Glutamatergic neuron (in vitro differentiated cells): ENCODE data around the gene ELFN2. TPM values are rescaled to one million over a fixed set of nuclear protein-coding genes. Genes with fewer than 3 reads are reported as not detected.

Experiments used
- DNase-seq: peaks from one replicate; pipeline ENCODE4 v3.0.0; 2022
- H3K27ac Mint-ChIP-seq: one replicate; pipeline ENCODE4 v1.8.0; 2020; ENCODE audit warnings: mild to moderate bottlenecking, mixed read lengths, inconsistent platforms; ENCODE audit not compliant: unreplicated experiment
- H3K27me3 Mint-ChIP-seq: one replicate; pipeline ENCODE4 v1.8.0; 2020; ENCODE audit warnings: mild to moderate bottlenecking, moderate library complexity, mixed read lengths, inconsistent platforms; ENCODE audit not compliant: unreplicated experiment
- H3K36me3 Mint-ChIP-seq: one replicate; pipeline ENCODE4 v1.8.0; 2020; ENCODE audit warnings: mild to moderate bottlenecking, mixed read lengths, inconsistent platforms; ENCODE audit not compliant: unreplicated experiment
- H3K4me1 Mint-ChIP-seq: one replicate; pipeline ENCODE4 v1.8.0; 2020; ENCODE audit warnings: mild to moderate bottlenecking, low read depth, mixed read lengths, inconsistent platforms; ENCODE audit not compliant: unreplicated experiment
- H3K4me3 Mint-ChIP-seq: one replicate; pipeline ENCODE4 v1.8.0; 2020; ENCODE audit warnings: mild to moderate bottlenecking, mixed read lengths, inconsistent platforms; ENCODE audit not compliant: unreplicated experiment
- H3K9me3 Mint-ChIP-seq: one replicate; pipeline ENCODE4 v1.8.0; 2020; ENCODE audit warnings: mild to moderate bottlenecking, moderate library complexity, mixed read lengths, inconsistent platforms; ENCODE audit not compliant: unreplicated experiment
- CTCF ChIP-seq: fragments of 200-600 bp; sonication (generic); IDR thresholded peaks from one replicate; pipeline ENCODE4 v1.5.0; 2021; ENCODE audit not compliant: partially characterized antibody, unreplicated experiment
- total RNA-seq: library from RNA; stranded (reverse); fragmentation: NEBNext Ultra II Directional; extraction: Animal tissue kit (Norgen Biotek cat#: 25700); gene quantifications from one replicate; pipeline ENCODE4 v1.2.1, GENCODE V29; 2021; ENCODE audit not compliant: unreplicated experiment

Gene ELFN2
- total RNA-seq, 1 donor from 2014 or later, result 7.3 TPM

GRCh38 chr22:37394341-37394740 lies 32.9 kb downstream of the ELFN2 start:
- H3K4me1 Mint-ChIP-seq, result peaks cover 32% of the 10 kb centered on the region
- H3K27ac Mint-ChIP-seq, result peak overlapping the region; percentile 64
- no peak for DNase-seq
- peaks cover 15% of the 10 kb centered on the region for H3K9me3 Mint-ChIP-seq
- peaks cover 11% of the 10 kb centered on the region for H3K27me3 Mint-ChIP-seq
- H3K36me3 Mint-ChIP-seq, result no peaks in the 10 kb centered on the region
- peak overlapping the region; percentile 8 for H3K4me3 Mint-ChIP-seq
- TF ChIP-seq CTCF, result no peak

- no peak for TF ChIP-seq CTCF
- peak overlapping the region; percentile 23 for H3K27ac Mint-ChIP-seq
- H3K4me1 Mint-ChIP-seq, result peaks cover 27% of the 10 kb centered on the region
- no peak for DNase-seq
- peaks cover 11% of the 10 kb centered on the region for H3K9me3 Mint-ChIP-seq
- no peaks in the 10 kb centered on the region for H3K36me3 Mint-ChIP-seq
- H3K27me3 Mint-ChIP-seq, result peaks cover 10% of the 10 kb centered on the region
- H3K4me3 Mint-ChIP-seq, result no peak overlapping the region
Measured at GRCh38 chr22:37393746-37394145, 33.5 kb downstream of the ELFN2 start.

- no peak for DNase-seq
- peaks cover 7% of the 10 kb centered on the region for H3K9me3 Mint-ChIP-seq
- H3K27me3 Mint-ChIP-seq, result peaks cover 6% of the 10 kb centered on the region
- H3K4me1 Mint-ChIP-seq, result peaks cover 18% of the 10 kb centered on the region
- TF ChIP-seq CTCF, result no peak
- no peak overlapping the region for H3K4me3 Mint-ChIP-seq
- no peaks in the 10 kb centered on the region for H3K36me3 Mint-ChIP-seq
- peak overlapping the region; percentile 48 for H3K27ac Mint-ChIP-seq
Measured at GRCh38 chr22:37392721-37393328, 34.5 kb downstream of the ELFN2 start.

GRCh38 chr22:37391702-37392101 lies 35.6 kb downstream of the ELFN2 start:
- H3K4me3 Mint-ChIP-seq, result no peak overlapping the region
- DNase-seq, result no peak
- H3K36me3 Mint-ChIP-seq, result no peaks in the 10 kb centered on the region
- H3K27me3 Mint-ChIP-seq, result peaks cover 10% of the 10 kb centered on the region
- H3K4me1 Mint-ChIP-seq, result peaks cover 23% of the 10 kb centered on the region
- TF ChIP-seq CTCF, result no peak
- H3K9me3 Mint-ChIP-seq, result peaks cover 8% of the 10 kb centered on the region
- H3K27ac Mint-ChIP-seq, result peak overlapping the region; percentile 72

- no peaks in the 10 kb centered on the region for H3K36me3 Mint-ChIP-seq
- H3K4me1 Mint-ChIP-seq, result peaks cover 23% of the 10 kb centered on the region
- no peak overlapping the region for H3K4me3 Mint-ChIP-seq
- peaks cover 8% of the 10 kb centered on the region for H3K9me3 Mint-ChIP-seq
- H3K27ac Mint-ChIP-seq, result no peak overlapping the region
- DNase-seq, result no peak
- peaks cover 10% of the 10 kb centered on the region for H3K27me3 Mint-ChIP-seq
- no peak for TF ChIP-seq CTCF
Measured at GRCh38 chr22:37390075-37390474, 37.2 kb downstream of the ELFN2 start.
